GM12891 (cell line): ENCODE data around the gene NEU1.

Experiments
- POLR2A ChIP-seq: IDR thresholded peaks from 2 replicates; pipeline ENCODE4 v1.6.1; 2011; ENCODE audit warnings: low read depth, low read length, control low read depth
- POLR2AphosphoS5 ChIP-seq: IDR thresholded peaks from 2 replicates; pipeline ENCODE4 v1.6.1; 2011; ENCODE audit warnings: low read depth, low read length, control low read depth
- TAF1 ChIP-seq: IDR thresholded peaks from 2 replicates; pipeline ENCODE4 v1.6.1; 2011; ENCODE audit warnings: low read depth, low read length, control low read depth

GRCh38 chr6:31888276-31889258 lies 25.9 kb upstream of the NEU1 start:
- TF ChIP-seq POLR2A (no peak), POLR2AphosphoS5 (no peak), TAF1 (no peak)
